Progenitor cell of endocrine pancreas (in vitro differentiated cells): ENCODE measurements around the gene TNPO1. TPM values are rescaled to one million over a fixed set of nuclear protein-coding genes. Genes with fewer than 3 reads are reported as not detected.
A peak's percentile ranks its signal among the peaks of the same experiment; 100 is the strongest.

Experiments used
- DNase-seq: peaks from one replicate; pipeline ENCODE4 v3.0.0; 2021; ENCODE audit warnings: low spot score; ENCODE audit not compliant: unreplicated experiment
- H3K27ac Mint-ChIP-seq: 2 replicates; pipeline ENCODE4 v1.8.0; 2021; ENCODE audit warnings: mild to moderate bottlenecking, moderate library complexity, mixed read lengths
- H3K27me3 Mint-ChIP-seq: 2 replicates; pipeline ENCODE4 v1.8.0; 2021; ENCODE audit warnings: mixed read lengths
- H3K36me3 Mint-ChIP-seq: 2 replicates; pipeline ENCODE4 v1.8.0; 2022; ENCODE audit warnings: mixed read lengths; ENCODE audit not compliant: insufficient read depth
- H3K4me1 Mint-ChIP-seq: 2 replicates; pipeline ENCODE4 v1.8.0; 2021; ENCODE audit warnings: low read depth, mixed read lengths
- H3K4me3 Mint-ChIP-seq: 2 replicates; pipeline ENCODE4 v1.8.0; 2021; ENCODE audit warnings: low read depth, mild to moderate bottlenecking, moderate library complexity, mixed read lengths
- H3K9me3 Mint-ChIP-seq: 2 replicates; pipeline ENCODE4 v1.8.0; 2021; ENCODE audit warnings: low read depth, mixed read lengths
- long read RNA-seq: library from polyadenylated mRNA; unstranded; transcript quantifications from one replicate; pipeline ENCODE4 v2.0.0, GENCODE V29; 2020
- total RNA-seq: library from RNA; stranded (reverse); gene quantifications from 2 replicates; pipeline ENCODE4 v1.2.1, GENCODE V29; 2021
- TF ChIP-seq, protein P1 (sequence below): fragments of 200-600 bp; sonication (generic); IDR thresholded peaks from one replicate; pipeline ENCODE4 v1.5.0; 2021; ENCODE audit warnings: antibody characterized with exemption, mild to moderate bottlenecking; ENCODE audit not compliant: unreplicated experiment

TNPO1 gene
- total RNA-seq = 141 and 149 TPM in 2 replicates
- long read RNA-seq, full-length matches to known transcripts = 682 of 959 reads
- long read RNA-seq, partial matches to known transcripts = 74 of 959 reads
- long read RNA-seq, other reads (novel, unspliced or antisense) = 203 of 959 reads

GRCh38 chr5:72816284-72817075 lies at the start of gene TNPO1:
Gene TNPO1 (plus strand): TSS chr5:72816661. CDS start chr5:72816738, 77 bp downstream.
- Mint-ChIP-seq H3K4me3 (peak within 1 kb of the TSS; percentile 99), H3K4me1 (peaks cover 21% of the 10 kb centered on the region), H3K9me3 (no peaks in the 10 kb centered on the region), H3K27me3 (no peaks in the 10 kb centered on the region), H3K27ac (peak within 1 kb of the TSS; percentile 100), H3K36me3 (peaks cover 1% of the 10 kb centered on the region)
- TF ChIP-seq, protein P1, sequence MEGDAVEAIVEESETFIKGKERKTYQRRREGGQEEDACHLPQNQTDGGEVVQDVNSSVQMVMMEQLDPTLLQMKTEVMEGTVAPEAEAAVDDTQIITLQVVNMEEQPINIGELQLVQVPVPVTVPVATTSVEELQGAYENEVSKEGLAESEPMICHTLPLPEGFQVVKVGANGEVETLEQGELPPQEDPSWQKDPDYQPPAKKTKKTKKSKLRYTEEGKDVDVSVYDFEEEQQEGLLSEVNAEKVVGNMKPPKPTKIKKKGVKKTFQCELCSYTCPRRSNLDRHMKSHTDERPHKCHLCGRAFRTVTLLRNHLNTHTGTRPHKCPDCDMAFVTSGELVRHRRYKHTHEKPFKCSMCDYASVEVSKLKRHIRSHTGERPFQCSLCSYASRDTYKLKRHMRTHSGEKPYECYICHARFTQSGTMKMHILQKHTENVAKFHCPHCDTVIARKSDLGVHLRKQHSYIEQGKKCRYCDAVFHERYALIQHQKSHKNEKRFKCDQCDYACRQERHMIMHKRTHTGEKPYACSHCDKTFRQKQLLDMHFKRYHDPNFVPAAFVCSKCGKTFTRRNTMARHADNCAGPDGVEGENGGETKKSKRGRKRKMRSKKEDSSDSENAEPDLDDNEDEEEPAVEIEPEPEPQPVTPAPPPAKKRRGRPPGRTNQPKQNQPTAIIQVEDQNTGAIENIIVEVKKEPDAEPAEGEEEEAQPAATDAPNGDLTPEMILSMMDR = peak; percentile 8
- peak; percentile 90 for DNase-seq

DNA sequence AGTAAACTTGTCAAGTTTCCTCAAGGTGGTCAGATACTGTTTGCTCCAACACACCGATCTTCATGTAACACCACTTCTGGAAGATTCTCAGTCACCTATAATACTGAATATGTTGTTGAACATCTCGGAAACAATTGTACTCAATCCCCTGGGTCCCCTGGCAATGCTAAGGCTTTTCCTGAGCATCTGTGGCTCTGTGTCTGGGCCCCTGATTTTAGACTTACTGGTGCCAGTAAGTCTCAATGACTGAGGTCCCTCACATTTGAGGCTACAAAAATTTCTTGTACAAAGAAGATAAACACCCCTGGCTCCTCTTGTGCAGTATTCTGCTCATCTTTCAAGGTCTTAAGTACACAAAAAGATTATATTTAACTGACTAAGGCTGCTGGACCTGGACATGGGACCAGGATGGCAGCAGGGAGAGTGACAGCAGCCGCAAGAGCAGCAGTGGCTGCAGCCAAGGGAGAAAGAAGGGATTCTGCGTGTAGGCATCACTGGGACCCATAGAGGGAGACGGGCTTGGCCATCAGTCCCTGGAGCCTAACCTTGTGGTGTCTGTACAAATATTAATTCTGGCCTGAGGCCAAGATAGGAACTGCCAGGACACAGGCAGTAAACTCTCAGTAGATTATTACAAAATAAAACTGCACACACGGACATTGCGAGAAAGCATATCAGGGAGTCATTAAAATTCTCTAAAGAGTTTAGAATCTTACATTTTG lies 49.0 kb upstream of the TNPO1 start:
- Mint-ChIP-seq H3K27me3 (peaks cover 4% of the 10 kb centered on the region), H3K9me3 (no peaks in the 10 kb centered on the region), H3K4me1 (no peaks in the 10 kb centered on the region), H3K36me3 (no peaks in the 10 kb centered on the region), H3K4me3 (no peak overlapping the region), H3K27ac (no peak overlapping the region)
- TF ChIP-seq, protein P1 = no peak
- DNase-seq = no peak

GRCh38 chr5:72770266-72770665 lies 46.2 kb upstream of the TNPO1 start:
- TF ChIP-seq, protein P1 = no peak
- Mint-ChIP-seq H3K4me1 (no peaks in the 10 kb centered on the region), H3K36me3 (no peaks in the 10 kb centered on the region), H3K4me3 (no peak overlapping the region), H3K9me3 (no peaks in the 10 kb centered on the region), H3K27ac (peak overlapping the region; percentile 43), H3K27me3 (peaks cover 4% of the 10 kb centered on the region)
- DNase-seq = no peak

- DNase-seq = no peak
- Mint-ChIP-seq H3K9me3 (peaks cover 34% of the 10 kb centered on the region), H3K27ac (no peak overlapping the region), H3K27me3 (no peaks in the 10 kb centered on the region), H3K4me1 (no peaks in the 10 kb centered on the region), H3K36me3 (no peaks in the 10 kb centered on the region), H3K4me3 (no peak overlapping the region)
- TF ChIP-seq, protein P1 = no peak
Measured at GRCh38 chr5:72776684-72777083, 39.8 kb upstream of the TNPO1 start.

DNA sequence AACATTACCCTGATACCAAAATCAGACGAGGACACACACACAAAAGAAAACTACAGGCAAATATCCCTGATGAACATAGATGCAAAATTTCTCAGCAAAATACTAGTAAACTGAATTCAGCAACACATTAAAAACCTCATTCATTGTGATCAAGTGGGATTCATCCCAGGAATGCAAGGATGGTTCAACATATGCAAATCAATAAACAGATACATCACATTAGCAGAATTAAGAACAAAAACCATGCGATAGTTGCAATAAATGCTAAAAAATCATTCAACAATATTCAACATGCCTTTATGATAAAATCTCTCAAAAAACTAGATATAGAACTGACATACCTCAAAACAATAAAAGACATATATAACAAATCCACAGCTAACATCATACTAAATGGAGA lies 36.9 kb upstream of the TNPO1 start:
- Mint-ChIP-seq H3K9me3 (peaks cover 34% of the 10 kb centered on the region), H3K36me3 (no peaks in the 10 kb centered on the region), H3K4me3 (no peak overlapping the region), H3K4me1 (no peaks in the 10 kb centered on the region), H3K27me3 (no peaks in the 10 kb centered on the region), H3K27ac (no peak overlapping the region)
- TF ChIP-seq, protein P1 = no peak
- DNase-seq = no peak
